Gastroesophageal sphincter (tissue), 3 donors: ENCODE results near the gene HRC.

ENCODE experiments used
- CTCF ChIP-seq, 4 experiments: fragments of 200-600 bp in 2 of 4; fragments of 450-650 bp in 2 of 4; sonication (generic) in 1 of 4; IDR thresholded peaks; one replicate each; pipeline ENCODE4 v1.5.1; 2017 to 2019; ENCODE audit warnings: antibody characterized with exemption in 4 of 4, mild to moderate bottlenecking in 2 of 4, moderate library complexity in 2 of 4
- POLR2A ChIP-seq, 2 donors: fragments of 450-650 bp; IDR thresholded peaks; one replicate each; pipeline ENCODE4 v1.6.1; 2017; ENCODE audit warnings: antibody characterized with exemption in 2 of 2, mild to moderate bottlenecking in 2 of 2, moderate library complexity in 1 of 2

GRCh38 chr19:49128545-49129237 lies 26.5 kb downstream of the HRC start:
- no peak for TF ChIP-seq POLR2A (IDR thresholded peaks at IDR 0.05)
- TF ChIP-seq CTCF (IDR thresholded peaks at IDR 0.05): no peak
